H1 (cell line): ENCODE measurements around the gene MSI2.

Experiments
- JUN ChIP-seq: IDR thresholded peaks from 2 replicates; pipeline ENCODE4 v1.6.1; 2011; ENCODE audit warnings: low read depth, mild to moderate bottlenecking, improper control_type of control experiment, low read length
- POLR2A ChIP-seq, 2 experiments: IDR thresholded peaks; 1 replicate in 1 of 2; 2 replicates in 1 of 2; pipeline ENCODE4 v1.6.1; 2011; ENCODE audit warnings: low read depth in 2 of 2, low read length in 2 of 2, mild to moderate bottlenecking in 2 of 2; ENCODE audit errors: control extremely low read depth in 1 of 2
- RNF2 ChIP-seq: fragments of 200-900, 300-1000 bp; sonication (generic); IDR thresholded peaks from 2 replicates; pipeline ENCODE4 v1.7.1; 2016; ENCODE audit warnings: borderline replicate concordance, low read depth, mild to moderate bottlenecking, antibody characterized with exemption, low read length; ENCODE audit not compliant: poor library complexity, severe bottlenecking; ENCODE audit errors: missing control alignments
- SIN3A ChIP-seq, 2 experiments: IDR thresholded peaks in 1 of 2; conservative IDR thresholded peaks in 1 of 2; 2 replicates each; pipeline ENCODE4 v1.6.1; 2011 to 2012; ENCODE audit warnings: low read length in 2 of 2, improper control_type of control experiment in 1 of 2, low read depth in 1 of 2, mild to moderate bottlenecking in 1 of 2
- SRF ChIP-seq: IDR thresholded peaks from 2 replicates; pipeline ENCODE4 v1.6.1; 2011; ENCODE audit warnings: mild to moderate bottlenecking, low read depth, low read length, moderate library complexity
- TF ChIP-seq, protein P1 (sequence below), 3 experiments: IDR thresholded peaks; 1 replicate in 2 of 3; 2 replicates in 1 of 3; pipeline versions ENCODE4 v1.5.1 to v1.6.1; 2011; ENCODE audit warnings: low read length in 3 of 3, mild to moderate bottlenecking in 3 of 3, inconsistent platforms in 2 of 3, low read depth in 1 of 3, moderate library complexity in 1 of 3; ENCODE audit not compliant: insufficient read depth in 1 of 3; ENCODE audit errors: control extremely low read depth in 1 of 3

GRCh38 chr17:57442914-57443571, 186.7 kb downstream of the MSI2 start:
- TF ChIP-seq, protein P1, sequence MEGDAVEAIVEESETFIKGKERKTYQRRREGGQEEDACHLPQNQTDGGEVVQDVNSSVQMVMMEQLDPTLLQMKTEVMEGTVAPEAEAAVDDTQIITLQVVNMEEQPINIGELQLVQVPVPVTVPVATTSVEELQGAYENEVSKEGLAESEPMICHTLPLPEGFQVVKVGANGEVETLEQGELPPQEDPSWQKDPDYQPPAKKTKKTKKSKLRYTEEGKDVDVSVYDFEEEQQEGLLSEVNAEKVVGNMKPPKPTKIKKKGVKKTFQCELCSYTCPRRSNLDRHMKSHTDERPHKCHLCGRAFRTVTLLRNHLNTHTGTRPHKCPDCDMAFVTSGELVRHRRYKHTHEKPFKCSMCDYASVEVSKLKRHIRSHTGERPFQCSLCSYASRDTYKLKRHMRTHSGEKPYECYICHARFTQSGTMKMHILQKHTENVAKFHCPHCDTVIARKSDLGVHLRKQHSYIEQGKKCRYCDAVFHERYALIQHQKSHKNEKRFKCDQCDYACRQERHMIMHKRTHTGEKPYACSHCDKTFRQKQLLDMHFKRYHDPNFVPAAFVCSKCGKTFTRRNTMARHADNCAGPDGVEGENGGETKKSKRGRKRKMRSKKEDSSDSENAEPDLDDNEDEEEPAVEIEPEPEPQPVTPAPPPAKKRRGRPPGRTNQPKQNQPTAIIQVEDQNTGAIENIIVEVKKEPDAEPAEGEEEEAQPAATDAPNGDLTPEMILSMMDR (IDR thresholded peaks at IDR 0.05; ENCODE audit: control extremely low read depth in 1 of 3, insufficient read depth in 1 of 3, low read depth in 1 of 3, low read length in 3 of 3) = no peak
- TF ChIP-seq POLR2A (IDR thresholded peaks at IDR 0.05; ENCODE audit: control extremely low read depth in 1 of 2, low read depth in 2 of 2, low read length in 2 of 2) (no peak), JUN (no peak), RNF2 (no peak), SIN3A (conservative IDR thresholded peaks at IDR 0.05 in 1 of 2, IDR thresholded peaks at IDR 0.05 in 1 of 2; ENCODE audit: low read depth in 1 of 2, low read length in 2 of 2) (no peak), SRF (no peak)
